Tibial artery (tissue), 4 donors: ENCODE measurements around the gene ZDHHC18.

Experiments
- DNase-seq, 2 donors: peaks; one replicate each; pipeline ENCODE4 v3.0.0-alpha.2; 2019
- H3K27ac ChIP-seq, 2 donors: fragments of 200-600 bp; sonication (generic) in 1 of 2; 1 replicate in 1 of 2; 2 replicates in 1 of 2; pipeline ENCODE4 v1.5.1; 2018 to 2019; ENCODE audit warnings: mild to moderate bottlenecking in 1 of 2
- H3K27me3 ChIP-seq, 2 donors: fragments of 200-600 bp; sonication (generic) in 1 of 2; one replicate each; pipeline versions ENCODE4 v1.5.1 to v1.6.0; 2016 to 2019
- H3K36me3 ChIP-seq, 3 donors: fragments of 200-600 bp; sonication (generic) in 2 of 3; one replicate each; pipeline ENCODE4 v1.5.1; 2016 to 2019; ENCODE audit warnings: mild to moderate bottlenecking in 2 of 3
- H3K4me1 ChIP-seq, 4 donors: fragments of 200-600 bp; sonication (generic) in 2 of 4; 1 replicate in 3 of 4; 2 replicates in 1 of 4; pipeline ENCODE4 v1.5.1; 2016 to 2019
- H3K4me3 ChIP-seq, 2 donors: fragments of 200-600 bp; sonication (generic) in 1 of 2; 1 replicate in 1 of 2; 2 replicates in 1 of 2; pipeline ENCODE4 v1.5.1; 2018 to 2019; ENCODE audit warnings: mild to moderate bottlenecking in 2 of 2
- H3K9me3 ChIP-seq, 3 donors: fragments of 200-600 bp; sonication (generic) in 1 of 3; one replicate each; pipeline ENCODE4 v1.5.1; 2016 to 2019
- intact Hi-C: fragments of 100-400 bp; cut with DNase I; formaldehyde crosslinking; loops from one replicate; pipeline ENCODE4 v1.15.0; 2023; ENCODE audit warnings: low total_unique reads
- TF ChIP-seq, protein P1 (sequence below), 2 experiments: fragments of 200-600 bp in 1 of 2; fragments of 450-650 bp in 1 of 2; IDR thresholded peaks; one replicate each; pipeline ENCODE4 v1.5.1; 2017 to 2019; ENCODE audit warnings: antibody characterized with exemption in 2 of 2, mild to moderate bottlenecking in 1 of 2, moderate library complexity in 1 of 2

ZDHHC18 gene

DNA sequence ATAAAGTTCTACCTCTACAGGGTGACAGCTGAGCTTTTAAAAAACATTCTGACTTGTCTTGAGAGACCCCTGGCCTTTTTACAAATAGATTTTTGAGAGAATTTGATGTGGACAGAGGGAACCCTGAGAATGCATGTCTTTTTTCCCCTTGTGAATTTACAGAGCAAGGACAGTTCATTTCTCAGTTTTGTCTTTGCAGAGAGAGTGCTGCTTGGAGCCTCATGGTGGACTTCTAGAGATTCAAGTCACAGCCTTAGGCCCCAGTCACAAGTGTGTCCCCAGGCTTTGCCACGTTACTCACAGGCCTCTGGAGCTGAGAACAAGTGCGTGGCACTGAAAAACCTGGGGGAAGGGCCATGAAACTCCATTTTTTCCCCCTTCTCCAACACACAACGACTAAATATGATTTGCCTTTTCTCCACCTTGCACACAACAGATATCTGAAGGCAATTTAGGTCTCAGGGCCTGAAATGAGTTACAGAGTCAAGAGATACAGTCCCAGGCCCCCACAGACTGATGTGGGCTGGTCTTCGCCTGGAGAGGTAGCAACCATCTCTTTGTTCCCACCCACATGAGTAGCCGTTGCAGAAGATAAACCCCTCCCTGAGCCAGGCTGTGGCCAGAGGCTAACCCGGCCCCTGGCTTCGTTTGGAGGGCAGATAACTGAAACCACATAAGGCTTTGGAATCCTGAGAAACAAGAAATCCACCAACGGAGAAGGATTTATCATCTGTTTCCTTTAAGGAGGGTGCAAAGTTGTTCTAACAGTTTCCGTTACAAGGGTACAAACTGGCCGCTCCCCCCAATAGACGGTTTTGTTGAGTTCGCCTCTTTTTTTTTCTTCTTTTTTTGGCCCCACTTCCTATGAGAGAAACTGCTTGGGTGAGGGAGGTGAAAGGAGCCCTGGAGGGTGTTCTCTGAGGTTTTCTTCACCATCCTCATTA, 39.8 kb upstream of the ZDHHC18 start:
- H3K27ac ChIP-seq = peak overlapping the region; percentile 98 to 100
- no peaks in the 10 kb centered on the region for H3K27me3 ChIP-seq
- peaks cover under 1 to 6% (median 4%) of the 10 kb centered on the region in 3 donors for H3K36me3 ChIP-seq
- peaks cover 5 to 66% (median 40%) of the 10 kb centered on the region in 4 donors for H3K4me1 ChIP-seq
- H3K4me3 ChIP-seq = peak overlapping the region; percentile 60 to 74
- intact Hi-C loops = no loop called here
- DNase-seq = peak; percentile 85 to 90
- H3K9me3 ChIP-seq = no peaks in the 10 kb centered on the region
- TF ChIP-seq, protein P1, sequence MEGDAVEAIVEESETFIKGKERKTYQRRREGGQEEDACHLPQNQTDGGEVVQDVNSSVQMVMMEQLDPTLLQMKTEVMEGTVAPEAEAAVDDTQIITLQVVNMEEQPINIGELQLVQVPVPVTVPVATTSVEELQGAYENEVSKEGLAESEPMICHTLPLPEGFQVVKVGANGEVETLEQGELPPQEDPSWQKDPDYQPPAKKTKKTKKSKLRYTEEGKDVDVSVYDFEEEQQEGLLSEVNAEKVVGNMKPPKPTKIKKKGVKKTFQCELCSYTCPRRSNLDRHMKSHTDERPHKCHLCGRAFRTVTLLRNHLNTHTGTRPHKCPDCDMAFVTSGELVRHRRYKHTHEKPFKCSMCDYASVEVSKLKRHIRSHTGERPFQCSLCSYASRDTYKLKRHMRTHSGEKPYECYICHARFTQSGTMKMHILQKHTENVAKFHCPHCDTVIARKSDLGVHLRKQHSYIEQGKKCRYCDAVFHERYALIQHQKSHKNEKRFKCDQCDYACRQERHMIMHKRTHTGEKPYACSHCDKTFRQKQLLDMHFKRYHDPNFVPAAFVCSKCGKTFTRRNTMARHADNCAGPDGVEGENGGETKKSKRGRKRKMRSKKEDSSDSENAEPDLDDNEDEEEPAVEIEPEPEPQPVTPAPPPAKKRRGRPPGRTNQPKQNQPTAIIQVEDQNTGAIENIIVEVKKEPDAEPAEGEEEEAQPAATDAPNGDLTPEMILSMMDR (IDR thresholded peaks at IDR 0.05) = no peak

DNA sequence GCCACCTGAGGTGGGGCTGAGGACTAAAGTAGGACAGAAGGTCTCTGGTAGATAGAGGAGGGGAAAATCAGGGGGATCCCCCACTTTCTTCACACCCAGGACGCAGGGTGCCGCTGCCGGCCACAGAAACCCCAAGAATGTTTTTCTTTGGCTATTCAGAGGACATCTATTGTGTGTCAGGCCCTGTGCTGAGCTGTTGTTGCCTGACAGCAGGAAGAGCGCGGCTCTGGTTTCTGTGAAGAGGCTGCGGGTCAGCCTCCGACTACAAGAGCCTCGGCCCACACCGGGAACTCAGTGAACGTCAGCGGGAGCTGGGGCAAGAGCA, 39.1 kb upstream of the ZDHHC18 start:
- H3K4me3 ChIP-seq = peak overlapping the region; percentile 60 to 74
- H3K27ac ChIP-seq = peak overlapping the region; percentile 98 to 100
- no peaks in the 10 kb centered on the region for H3K9me3 ChIP-seq
- DNase-seq = no peak
- H3K36me3 ChIP-seq = peaks cover 0 to 4% (median 1%) of the 10 kb centered on the region in 3 donors
- TF ChIP-seq, protein P1 (IDR thresholded peaks at IDR 0.05) = no peak
- peaks cover 5 to 62% (median 40%) of the 10 kb centered on the region in 4 donors for H3K4me1 ChIP-seq
- H3K27me3 ChIP-seq = no peaks in the 10 kb centered on the region
- intact Hi-C loops = no loop called here

DNA sequence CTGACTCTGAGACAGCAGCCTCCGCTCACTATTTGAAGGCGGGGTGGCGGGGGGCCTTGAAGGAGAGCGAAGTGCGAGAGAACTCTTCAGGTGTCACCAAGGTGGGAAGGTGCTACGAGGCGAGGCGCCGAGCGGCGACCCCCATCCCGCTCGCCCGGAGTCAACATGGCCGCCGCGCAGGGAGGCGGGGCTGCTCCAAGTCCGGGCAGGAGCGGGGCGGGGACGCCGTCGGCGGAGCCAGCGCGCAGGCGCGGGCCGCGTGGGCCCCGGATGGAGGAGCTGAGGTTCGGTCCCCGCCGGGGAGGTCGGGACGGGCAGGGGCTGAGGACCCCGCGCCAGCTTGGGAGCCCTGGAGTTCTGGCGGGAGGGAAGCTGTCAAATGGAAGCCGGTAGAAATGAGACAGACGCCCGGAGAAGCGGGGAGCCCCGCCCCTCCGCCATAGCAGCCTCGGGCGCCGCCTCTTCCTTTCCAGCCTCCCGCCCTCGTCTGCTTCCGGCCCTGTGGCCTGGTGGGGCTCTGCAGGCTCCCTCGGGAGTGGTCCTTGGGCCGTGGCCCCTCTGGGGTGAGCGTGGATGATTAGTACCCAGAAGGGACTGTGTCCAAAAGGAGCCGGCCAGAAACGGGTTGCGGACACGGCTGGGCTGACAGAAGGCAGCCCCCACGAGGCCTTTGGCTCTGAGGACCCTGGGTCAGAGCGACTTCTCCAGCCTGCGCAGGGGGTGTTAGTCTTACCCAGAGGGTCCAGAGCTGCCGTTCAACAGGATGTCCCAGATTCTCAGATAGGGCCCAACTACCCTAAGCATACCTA, 38.6 kb upstream of the ZDHHC18 start, which contains the start of gene PIGV:
PIGV (plus strand) TSS at position 245 of the 809 bp plus-strand sequence. CDS start 2,866 bp downstream, outside the sequence.
- Histone ChIP-seq H3K27me3 (no peaks in the 10 kb centered on the region), H3K4me1 (peaks cover 5 to 57% (median 39%) of the 10 kb centered on the region in 4 donors), H3K27ac (peak within 1 kb of the TSS; percentile 98 to 100), H3K4me3 (peak within 1 kb of the TSS; percentile 60 to 74), H3K36me3 (peaks cover 0 to 1% (median 0%) of the 10 kb centered on the region in 3 donors), H3K9me3 (no peaks in the 10 kb centered on the region)
- TF ChIP-seq, protein P1 (IDR thresholded peaks at IDR 0.05) = peak; percentile 30 to 47
- intact Hi-C loops = loop anchor here (2.0 kb wide), 2 partner anchors 91 to 287 kb away; partner anchors contain the start of gene ARID1A
- DNase-seq = peak; percentile 82 to 93

DNA sequence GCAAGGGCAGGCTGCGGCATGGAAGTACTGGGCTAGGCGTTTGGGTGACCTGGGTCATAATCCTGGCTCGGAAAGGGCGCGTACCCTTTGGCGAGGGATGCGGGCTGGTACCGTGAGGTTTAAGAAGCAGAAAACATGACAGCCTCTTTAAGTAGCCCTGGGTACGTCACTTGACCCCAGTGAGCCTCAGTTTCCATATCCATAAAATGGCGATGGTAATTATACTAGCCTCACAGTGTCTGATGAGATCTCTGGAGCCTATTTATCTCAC, 38.0 kb upstream of the ZDHHC18 start:
- peak in 1 of 2 donors; percentile 45 for DNase-seq
- Histone ChIP-seq H3K27me3 (no peaks in the 10 kb centered on the region), H3K4me3 (peak overlapping the region; percentile 60 to 74), H3K4me1 (peaks cover 5 to 52% (median 36%) of the 10 kb centered on the region in 4 donors), H3K27ac (peak overlapping the region; percentile 98 to 100), H3K9me3 (no peaks in the 10 kb centered on the region), H3K36me3 (peaks cover 0 to 7% (median 0%) of the 10 kb centered on the region in 3 donors)
- intact Hi-C loops = loop anchor here (2.0 kb wide), 2 partner anchors 92 to 288 kb away; partner anchors contain the start of gene ARID1A
- TF ChIP-seq, protein P1 (IDR thresholded peaks at IDR 0.05) = no peak

DNA sequence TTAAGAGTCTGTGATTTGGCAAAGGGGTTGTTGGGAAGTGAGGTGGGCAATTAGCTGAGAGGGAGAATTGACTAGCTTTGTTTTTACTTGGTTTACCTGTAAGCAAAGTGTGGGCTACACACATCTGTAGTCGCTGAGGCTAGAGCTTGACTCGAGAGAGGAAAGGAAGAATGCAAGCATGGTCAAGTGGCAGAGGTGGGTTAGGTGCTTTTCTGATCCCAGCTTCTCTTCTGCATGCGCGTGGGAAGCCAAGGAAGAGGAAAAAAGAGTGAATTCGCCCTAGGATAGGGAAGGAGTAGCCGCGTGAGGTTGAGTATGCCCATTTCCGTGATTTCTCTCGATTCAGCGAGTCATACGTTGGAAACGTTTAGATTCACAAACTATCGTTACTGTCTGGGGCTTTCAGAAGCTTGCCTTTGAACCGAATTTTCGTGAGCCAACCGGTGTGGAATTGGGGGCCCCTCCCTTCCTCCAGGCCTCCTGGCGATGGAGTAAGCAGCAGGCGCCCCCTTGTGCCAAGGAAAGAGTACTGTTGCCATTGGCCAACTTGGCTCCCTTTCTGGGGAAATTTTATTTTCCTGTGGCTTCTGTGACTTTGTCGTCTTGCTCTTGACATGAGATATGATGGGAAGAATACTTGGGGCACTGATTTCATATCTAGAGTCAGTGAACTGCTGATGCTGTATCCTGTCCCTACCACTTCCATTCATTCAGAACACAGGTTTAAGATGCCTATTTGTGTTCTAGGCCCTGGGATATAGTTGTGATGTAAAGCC, 37.5 kb upstream of the ZDHHC18 start:
- Histone ChIP-seq H3K4me3 (peak overlapping the region; percentile 60 to 74), H3K9me3 (no peaks in the 10 kb centered on the region), H3K27me3 (no peaks in the 10 kb centered on the region), H3K36me3 (peaks cover under 1 to 12% (median 1%) of the 10 kb centered on the region in 3 donors), H3K27ac (peak overlapping the region; percentile 98 to 100), H3K4me1 (peaks cover 5 to 46% (median 30%) of the 10 kb centered on the region in 4 donors)
- intact Hi-C loops = loop anchor here (1.0 to 2.0 kb wide), 3 partner anchors 92 to 288 kb away; partner anchors contain the start of gene ARID1A
- peak; percentile 86 to 93 for DNase-seq
- TF ChIP-seq, protein P1 (IDR thresholded peaks at IDR 0.05) = peak; percentile 96 to 98
